Cerebellar nuclear complex (tissue), 1 donor: ENCODE data around the gene ASCC1.

Source experiments
- DNase-seq, 2 experiments: peaks; one replicate each; lab custom pipeline; 2025; lab: John Stamatoyannopoulos, UW

ASCC1 gene

GRCh38 chr10:72082856-72083789, 133.0 kb downstream of the ASCC1 start:
- DNase-seq: no peak

- DNase-seq: no peak
Observed at GRCh38 chr10:72081772-72082590, 134.1 kb downstream of the ASCC1 start.

- no peak for DNase-seq
Observed at GRCh38 chr10:72081210-72081609, 134.9 kb downstream of the ASCC1 start.

- DNase-seq: no peak
Observed at GRCh38 chr10:72080042-72080975, 135.8 kb downstream of the ASCC1 start.

GRCh38 chr10:72079356-72079755, 136.7 kb downstream of the ASCC1 start:
- peak; percentile 14 to 32 for DNase-seq

- no peak for DNase-seq
Observed at GRCh38 chr10:72077275-72077990, 138.6 kb downstream of the ASCC1 start.

- no peak for DNase-seq
Observed at GRCh38 chr10:72076756-72077155, 139.3 kb downstream of the ASCC1 start.

- no peak for DNase-seq
Observed at GRCh38 chr10:72075376-72076115, 140.5 kb downstream of the ASCC1 start.

GRCh38 chr10:72074574-72075375, 141.3 kb downstream of the ASCC1 start:
- DNase-seq: no peak

GRCh38 chr10:72073708-72074573, 142.1 kb downstream of the ASCC1 start:
- DNase-seq: no peak

- DNase-seq: no peak
Observed at GRCh38 chr10:72072639-72073038, 143.4 kb downstream of the ASCC1 start.

GRCh38 chr10:72072046-72072445, 144.0 kb downstream of the ASCC1 start:
- DNase-seq: no peak

GRCh38 chr10:72069751-72070526, 146.1 kb downstream of the ASCC1 start:
- no peak for DNase-seq

GRCh38 chr10:72068901-72069446, 147.1 kb downstream of the ASCC1 start:
- no peak for DNase-seq

GRCh38 chr10:72068126-72068765, 147.8 kb downstream of the ASCC1 start:
- DNase-seq: no peak

GRCh38 chr10:72067463-72068125, 148.5 kb downstream of the ASCC1 start:
- DNase-seq: no peak
